Stomach (tissue), 9 donors: Measurements from ENCODE around the gene HASPIN. TPM values are rescaled to one million over a fixed set of nuclear protein-coding genes. Genes with fewer than 3 reads are reported as not detected.

Source experiments
- DNase-seq, 2 donors: peaks; one replicate each; pipeline versions ENCODE4 v3.0.0 to v3.0.0-alpha.2; 2013 to 2019
- H3K27ac ChIP-seq, 5 donors: fragments of 200-600 bp in 4 of 5; sonication (generic) in 4 of 5; one replicate each; pipeline ENCODE4 v1.5.1; 2013 to 2019; ENCODE audit warnings: mild to moderate bottlenecking in 1 of 5, moderate library complexity in 1 of 5
- H3K27me3 ChIP-seq, 3 donors: fragments of 200-600 bp; sonication (generic); one replicate each; pipeline ENCODE4 v1.5.1; 2017 to 2019; ENCODE audit warnings: mixed run types in 1 of 3
- H3K36me3 ChIP-seq, 4 donors: fragments of 200-600 bp; sonication (generic); 1 replicate in 3 of 4; 2 replicates in 1 of 4; pipeline ENCODE4 v1.5.1; 2016 to 2019
- H3K4me1 ChIP-seq, 4 donors: fragments of 200-600 bp; sonication (generic); one replicate each; pipeline ENCODE4 v1.5.1; 2016 to 2019
- H3K4me3 ChIP-seq, 4 donors: fragments of 200-600 bp; sonication (generic) in 3 of 4; one replicate each; pipeline ENCODE4 v1.5.1; 2016 to 2019; ENCODE audit warnings: mild to moderate bottlenecking in 1 of 4
- H3K9me3 ChIP-seq, 4 donors: fragments of 200-600 bp; sonication (generic); one replicate each; pipeline ENCODE4 v1.5.1; 2016 to 2019
- EP300 ChIP-seq: sonication (generic); formaldehyde crosslinking; IDR thresholded peaks from one replicate; pipeline ENCODE4 v1.6.1; 2017; ENCODE audit warnings: antibody characterized with exemption
- POLR2A ChIP-seq, 4 donors: fragments of 450-650 bp; IDR thresholded peaks; one replicate each; pipeline ENCODE4 v1.6.1; 2016; ENCODE audit warnings: antibody characterized with exemption in 4 of 4, control low read depth in 2 of 4, mild to moderate bottlenecking in 1 of 4, moderate library complexity in 1 of 4
- POLR2AphosphoS5 ChIP-seq, 3 donors: sonication (generic); formaldehyde crosslinking; IDR thresholded peaks; one replicate each; pipeline ENCODE4 v1.6.1; 2016; ENCODE audit warnings: antibody characterized with exemption in 3 of 3
- WGBS, 5 donors: extraction: QIAGEN DNeasy Blood & Tissue Kit in 3 of 5; methylation state at CpG; one replicate each; pipeline versions ENCODE4 v1.1.5 to v1.1.7; 2013 to 2018; 5-methylcytosine and 5-hydroxymethylcytosine counted together
- intact Hi-C: fragments of 100-400 bp; cut with DNase I; formaldehyde crosslinking; loops from one replicate; pipeline ENCODE4 v1.15.1; 2023; ENCODE audit warnings: low total_unique reads
- polyA plus RNA-seq, 3 donors: library from polyadenylated mRNA; stranded (reverse); fragments of 200-250 nt; gene quantifications; one replicate each; pipeline ENCODE4 v1.2.3, GENCODE V29; 2013
- total RNA-seq, 5 donors: library from RNA; depleted of rRNA; stranded (reverse); fragments of >200 nt; gene quantifications; one replicate each; pipeline versions ENCODE4 v1.1.0 to v1.2.3, GENCODE V29; 2014 to 2016
- TF ChIP-seq, protein P1 (sequence below), 7 experiments: fragments of 450-650 bp in 4 of 7; fragments of 200-600 bp in 3 of 7; sonication (generic) in 3 of 7; IDR thresholded peaks; one replicate each; pipeline ENCODE4 v1.5.1; 2016 to 2019; ENCODE audit warnings: antibody characterized with exemption in 7 of 7, control low read depth in 2 of 7, mild to moderate bottlenecking in 1 of 7
- donor health status: healthy with polysubstance abuse.
- donor health status: Bipolar disorder and iron deficiency.
- donor health status: healthy.

The HASPIN gene
- total and polyA plus RNA-seq, 8 donors, result 0.30 to 0.89 (median 0.68) TPM; not detected in 3

DNA sequence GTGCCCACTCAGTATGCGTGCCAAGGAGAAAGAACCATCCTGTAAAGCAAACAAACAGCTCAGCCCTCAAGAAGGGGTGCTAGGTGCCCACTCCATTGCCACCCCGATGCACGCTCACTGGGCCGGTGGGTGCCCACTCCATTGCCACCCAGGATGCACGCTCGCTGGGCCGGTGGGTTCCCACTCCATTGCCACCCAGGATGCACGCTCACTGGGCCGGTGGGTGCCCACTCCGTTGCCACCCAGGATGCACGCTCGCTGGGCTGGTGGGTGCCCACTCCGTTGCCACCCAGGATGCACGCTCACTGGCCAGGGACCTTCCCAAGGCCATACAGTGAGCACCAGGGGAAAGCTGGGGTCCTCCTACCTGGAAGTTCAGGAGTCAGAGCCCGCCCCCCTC, 28.1 kb downstream of the HASPIN start:
- 92 to 98% (median 95%) methylated on average over 6 to 15 of the region's 15 CpGs for WGBS, 5 donors
- Histone ChIP-seq H3K4me3 (no peak overlapping the region), H3K27ac (no peak overlapping the region), H3K9me3 (no peaks in the 10 kb centered on the region), H3K27me3 (peaks cover 0 to 30% (median 0%) of the 10 kb centered on the region in 3 donors), H3K36me3 (no peaks in the 10 kb centered on the region), H3K4me1 (peaks cover 0 to 19% (median 17%) of the 10 kb centered on the region in 4 donors)
- no peak for DNase-seq
- TF ChIP-seq POLR2AphosphoS5 (IDR thresholded peaks at IDR 0.05) (no peak), POLR2A (IDR thresholded peaks at IDR 0.05) (no peak), EP300 (no peak)
- TF ChIP-seq, protein P1, sequence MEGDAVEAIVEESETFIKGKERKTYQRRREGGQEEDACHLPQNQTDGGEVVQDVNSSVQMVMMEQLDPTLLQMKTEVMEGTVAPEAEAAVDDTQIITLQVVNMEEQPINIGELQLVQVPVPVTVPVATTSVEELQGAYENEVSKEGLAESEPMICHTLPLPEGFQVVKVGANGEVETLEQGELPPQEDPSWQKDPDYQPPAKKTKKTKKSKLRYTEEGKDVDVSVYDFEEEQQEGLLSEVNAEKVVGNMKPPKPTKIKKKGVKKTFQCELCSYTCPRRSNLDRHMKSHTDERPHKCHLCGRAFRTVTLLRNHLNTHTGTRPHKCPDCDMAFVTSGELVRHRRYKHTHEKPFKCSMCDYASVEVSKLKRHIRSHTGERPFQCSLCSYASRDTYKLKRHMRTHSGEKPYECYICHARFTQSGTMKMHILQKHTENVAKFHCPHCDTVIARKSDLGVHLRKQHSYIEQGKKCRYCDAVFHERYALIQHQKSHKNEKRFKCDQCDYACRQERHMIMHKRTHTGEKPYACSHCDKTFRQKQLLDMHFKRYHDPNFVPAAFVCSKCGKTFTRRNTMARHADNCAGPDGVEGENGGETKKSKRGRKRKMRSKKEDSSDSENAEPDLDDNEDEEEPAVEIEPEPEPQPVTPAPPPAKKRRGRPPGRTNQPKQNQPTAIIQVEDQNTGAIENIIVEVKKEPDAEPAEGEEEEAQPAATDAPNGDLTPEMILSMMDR (IDR thresholded peaks at IDR 0.05), result no peak
- intact Hi-C loops, result no loop called here

DNA sequence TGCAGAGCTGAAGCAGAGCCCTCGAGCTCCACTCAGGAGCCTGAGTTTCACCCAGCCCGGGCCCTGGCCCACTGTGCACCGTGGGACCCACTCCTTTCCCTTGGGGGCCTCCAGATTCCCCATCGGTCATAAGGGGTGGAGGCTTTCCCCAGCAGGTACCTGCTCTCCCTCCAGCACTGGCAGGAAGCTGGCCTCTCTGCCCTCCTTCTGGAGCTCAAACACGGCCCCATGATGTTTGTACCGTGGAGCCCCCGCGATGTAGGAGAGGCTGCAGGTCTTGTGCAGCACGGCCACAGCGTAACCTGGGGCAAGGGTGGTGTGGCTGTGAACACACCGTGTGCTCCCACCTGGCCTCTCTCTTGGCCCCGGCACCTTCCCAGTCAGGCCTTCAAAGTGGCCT, 29.9 kb downstream of the HASPIN start:
- 75 to 85% (median 78%) methylated on average over 12 of the region's 12 CpGs for WGBS, 5 donors
- TF ChIP-seq POLR2A (IDR thresholded peaks at IDR 0.05), result no peak
- no peak for TF ChIP-seq EP300
- no peak for TF ChIP-seq POLR2AphosphoS5 (IDR thresholded peaks at IDR 0.05)
- TF ChIP-seq, protein P1 (IDR thresholded peaks at IDR 0.05), result no peak
- no peaks in the 10 kb centered on the region for H3K36me3 ChIP-seq
- no peak for DNase-seq
- H3K27me3 ChIP-seq, result peaks cover 0 to 30% (median 0%) of the 10 kb centered on the region in 3 donors
- H3K27ac ChIP-seq, result no peak overlapping the region
- H3K4me1 ChIP-seq, result peaks cover 0 to 19% (median 17%) of the 10 kb centered on the region in 4 donors
- intact Hi-C loops, result no loop called here
- H3K9me3 ChIP-seq, result no peaks in the 10 kb centered on the region
- no peak overlapping the region for H3K4me3 ChIP-seq

- Histone ChIP-seq H3K4me1 (peaks cover 0 to 19% (median 17%) of the 10 kb centered on the region in 4 donors), H3K36me3 (no peaks in the 10 kb centered on the region), H3K9me3 (no peaks in the 10 kb centered on the region), H3K27me3 (peaks cover 0 to 30% (median 0%) of the 10 kb centered on the region in 3 donors), H3K27ac (peak overlapping the region in 2 of 5 donors; percentile 23 to 39), H3K4me3 (peak overlapping the region in 1 of 4 donors; percentile 53)
- TF ChIP-seq POLR2A (IDR thresholded peaks at IDR 0.05) (no peak), EP300 (no peak), POLR2AphosphoS5 (IDR thresholded peaks at IDR 0.05) (no peak)
- TF ChIP-seq, protein P1 (IDR thresholded peaks at IDR 0.05), result no peak
- WGBS, 5 donors, result 76 to 86% (median 85%) methylated on average over 18 of the region's 18 CpGs
- no peak for DNase-seq
- intact Hi-C loops, result no loop called here
These were observed 30.4 kb downstream of the HASPIN start for GRCh38 chr17:3754066-3754457.

DNA sequence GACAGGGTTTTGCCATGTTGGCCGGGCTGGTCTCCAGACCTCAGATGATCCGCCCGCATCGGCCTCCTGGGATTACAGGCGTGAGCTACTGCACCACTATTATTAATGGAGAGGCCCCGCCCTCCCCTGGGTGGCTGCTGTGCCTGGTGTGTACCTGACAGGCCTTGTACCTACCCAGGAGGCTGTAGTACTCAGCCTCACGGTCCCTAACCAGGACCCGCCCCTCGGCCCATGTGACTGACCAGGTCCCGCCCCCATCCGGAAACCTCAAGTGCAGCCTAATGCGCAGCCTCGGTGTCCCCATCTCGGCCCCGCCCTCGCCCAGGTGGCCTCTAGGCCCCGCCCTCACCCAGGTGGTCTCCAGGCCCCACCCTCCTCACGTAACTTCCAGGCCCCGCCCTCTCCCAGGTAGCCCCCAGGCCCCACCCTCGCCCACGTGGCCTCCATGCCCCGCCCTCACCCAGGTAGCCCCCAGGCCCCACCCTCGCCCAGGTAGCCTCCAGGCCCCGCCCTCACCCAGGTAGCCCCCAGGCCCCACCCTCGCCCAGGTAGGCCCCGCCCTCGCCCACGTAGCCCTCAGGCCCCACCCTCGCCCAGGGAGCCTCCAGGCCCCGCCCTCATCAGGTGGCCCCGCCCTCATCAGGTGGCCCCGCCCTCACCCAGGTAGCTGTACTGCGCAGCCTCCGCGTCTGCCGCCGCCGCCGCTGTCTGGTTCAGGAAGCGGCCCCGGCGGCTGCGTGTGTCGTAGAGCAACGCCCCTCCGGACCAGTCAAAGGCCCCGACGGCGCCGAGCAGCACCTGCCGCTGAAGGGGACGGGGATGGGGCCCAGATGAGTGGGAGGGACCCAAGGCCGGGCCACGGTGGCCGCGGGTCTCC, 31.0 kb downstream of the HASPIN start:
- peaks cover 0 to 6% (median 4%) of the 10 kb centered on the region in 4 donors for H3K9me3 ChIP-seq
- H3K27me3 ChIP-seq, result peaks cover 0 to 30% (median 0%) of the 10 kb centered on the region in 3 donors
- DNase-seq, result peak; percentile 97 to 99
- intact Hi-C loops, result no loop called here
- H3K27ac ChIP-seq, result peak overlapping the region; percentile 82 to 95 (median 84)
- no peaks in the 10 kb centered on the region for H3K36me3 ChIP-seq
- peak overlapping the region; percentile 36 to 53 (median 44) for H3K4me3 ChIP-seq
- 5 to 8% (median 5%) methylated on average over 11 to 55 of the region's 56 CpGs for WGBS, 5 donors
- H3K4me1 ChIP-seq, result peaks cover 0 to 19% (median 17%) of the 10 kb centered on the region in 4 donors
- TF ChIP-seq EP300, result no peak
- TF ChIP-seq POLR2AphosphoS5 (IDR thresholded peaks at IDR 0.05), result peak in 2 of 3 donors; percentile 79 to 82
- TF ChIP-seq POLR2A (IDR thresholded peaks at IDR 0.05), result peak in 2 of 4 donors; percentile 18 to 82
- TF ChIP-seq, protein P1 (IDR thresholded peaks at IDR 0.05), result no peak
